Liver (tissue), 9 donors: ENCODE results near the gene PLEKHA7. TPM values are rescaled to one million over a fixed set of nuclear protein-coding genes. Genes with fewer than 3 reads are reported as not detected.

ENCODE experiments used
- DNase-seq: peaks from one replicate; pipeline ENCODE4 v3.0.0-alpha.2; 2017; ENCODE audit warnings: low spot score
- H3K27ac ChIP-seq, 2 donors: one replicate each; pipeline ENCODE4 v1.7.0; 2013; ENCODE audit warnings: inconsistent platforms in 2 of 2, low read length in 2 of 2, control low read depth in 1 of 2, low read depth in 1 of 2, mild to moderate bottlenecking in 1 of 2
- H3K27me3 ChIP-seq, 4 donors: one replicate each; pipeline versions ENCODE4 v1.6.1 to v1.7.0; 2013; ENCODE audit warnings: low read length in 3 of 4, inconsistent platforms in 1 of 4, mild to moderate bottlenecking in 1 of 4, moderate library complexity in 1 of 4; ENCODE audit not compliant: control insufficient read depth in 4 of 4, insufficient read depth in 4 of 4
- H3K36me3 ChIP-seq, 4 donors: one replicate each; pipeline versions ENCODE4 v1.6.1 to v1.7.0; 2013; ENCODE audit warnings: low read length in 3 of 4, mild to moderate bottlenecking in 3 of 4, low read depth in 1 of 4, moderate library complexity in 1 of 4; ENCODE audit not compliant: control insufficient read depth in 4 of 4, insufficient read depth in 3 of 4
- H3K4me1 ChIP-seq, 4 donors: one replicate each; pipeline versions ENCODE4 v1.6.1 to v1.7.0; 2013; ENCODE audit warnings: low read length in 3 of 4, mild to moderate bottlenecking in 3 of 4, moderate library complexity in 1 of 4; ENCODE audit not compliant: control insufficient read depth in 4 of 4, insufficient read depth in 4 of 4
- H3K4me3 ChIP-seq, 3 donors: one replicate each; pipeline versions ENCODE4 v1.6.1 to v1.7.0; 2013; ENCODE audit warnings: low read length in 3 of 3, control low read depth in 1 of 3, low read depth in 1 of 3, mild to moderate bottlenecking in 1 of 3
- H3K9ac ChIP-seq, 2 donors: one replicate each; pipeline ENCODE4 v1.7.0; 2013; ENCODE audit warnings: low read length in 2 of 2, mild to moderate bottlenecking in 2 of 2, moderate library complexity in 2 of 2, control low read depth in 1 of 2, low read depth in 1 of 2
- H3K9me3 ChIP-seq, 4 donors: one replicate each; pipeline versions ENCODE4 v1.6.1 to v1.7.0; 2013; ENCODE audit warnings: low read length in 3 of 4; ENCODE audit not compliant: control insufficient read depth in 4 of 4
- EGR1 ChIP-seq, 2 donors: IDR thresholded peaks; 2 replicates each; pipeline ENCODE4 v1.6.1; 2016 to 2018; ENCODE audit warnings: antibody characterized with exemption in 2 of 2, low read depth in 2 of 2
- FOXA1 ChIP-seq: IDR thresholded peaks from 2 replicates; pipeline ENCODE4 v1.6.1; 2016; ENCODE audit warnings: antibody characterized with exemption
- FOXA2 ChIP-seq: IDR thresholded peaks from 2 replicates; pipeline ENCODE4 v1.6.1; 2016; ENCODE audit warnings: antibody characterized with exemption
- GABPA ChIP-seq, 2 donors: IDR thresholded peaks in 1 of 2; conservative IDR thresholded peaks in 1 of 2; 2 replicates each; pipeline ENCODE4 v1.6.1; 2016; ENCODE audit warnings: antibody characterized with exemption in 2 of 2, mild to moderate bottlenecking in 1 of 2, moderate library complexity in 1 of 2
- HNF4G ChIP-seq: IDR thresholded peaks from 2 replicates; pipeline ENCODE4 v1.6.1; 2016; ENCODE audit warnings: antibody characterized with exemption
- NR2F2 ChIP-seq: IDR thresholded peaks from 2 replicates; pipeline ENCODE4 v1.6.1; 2016; ENCODE audit warnings: antibody characterized with exemption
- RAD21 ChIP-seq, 2 donors: IDR thresholded peaks; 2 replicates each; pipeline ENCODE4 v1.6.1; 2016; ENCODE audit warnings: antibody characterized with exemption in 2 of 2, mild to moderate bottlenecking in 2 of 2
- RXRA ChIP-seq, 2 donors: IDR thresholded peaks; 2 replicates each; pipeline ENCODE4 v1.6.1; 2017 to 2018; ENCODE audit warnings: antibody characterized with exemption in 2 of 2, mild to moderate bottlenecking in 1 of 2
- TAF1 ChIP-seq: conservative IDR thresholded peaks from 2 replicates; pipeline ENCODE4 v1.6.1; 2016; ENCODE audit warnings: antibody characterized with exemption, mild to moderate bottlenecking
- YY1 ChIP-seq: IDR thresholded peaks from 2 replicates; pipeline ENCODE4 v1.6.1; 2016; ENCODE audit warnings: antibody characterized with exemption, mild to moderate bottlenecking
- WGBS: extraction: QIAGEN DNeasy Blood & Tissue Kit; methylation state at CpG from one replicate; pipeline ENCODE4 v1.1.7; 2013; 5-methylcytosine and 5-hydroxymethylcytosine counted together
- polyA plus RNA-seq, 2 donors: library from polyadenylated mRNA; stranded (reverse) in 1 of 2; unstranded in 1 of 2; fragments of 200-250 nt in 1 of 2; fragments of >200 nt in 1 of 2; fragmentation: Nextera tagmentation in 1 of 2; extraction: Ambion mirVana in 1 of 2; gene quantifications; one replicate each; pipeline versions ENCODE4 v1.2.1 to v1.2.3, GENCODE V29; 2013 to 2015
- total RNA-seq, 2 donors: library from RNA; depleted of rRNA; stranded (reverse); fragments of >200 nt; gene quantifications; one replicate each; pipeline ENCODE4 v1.2.3, GENCODE V29; 2014
- TF ChIP-seq, protein P1 (sequence below): IDR thresholded peaks from 2 replicates; pipeline ENCODE4 v1.6.1; 2016; ENCODE audit warnings: antibody characterized with exemption, mild to moderate bottlenecking
- TF ChIP-seq, protein P2 (sequence below): IDR thresholded peaks from 2 replicates; pipeline ENCODE4 v1.6.1; 2016; ENCODE audit warnings: antibody characterized with exemption
- donor health status: healthy.
- donor health status: healthy.
- donor health status: healthy.
- donor health status: healthy.
- donor health status: healthy.

The PLEKHA7 gene
- total and polyA plus RNA-seq, 4 donors = 6.1 to 28.8 (median 8.5) TPM

DNA sequence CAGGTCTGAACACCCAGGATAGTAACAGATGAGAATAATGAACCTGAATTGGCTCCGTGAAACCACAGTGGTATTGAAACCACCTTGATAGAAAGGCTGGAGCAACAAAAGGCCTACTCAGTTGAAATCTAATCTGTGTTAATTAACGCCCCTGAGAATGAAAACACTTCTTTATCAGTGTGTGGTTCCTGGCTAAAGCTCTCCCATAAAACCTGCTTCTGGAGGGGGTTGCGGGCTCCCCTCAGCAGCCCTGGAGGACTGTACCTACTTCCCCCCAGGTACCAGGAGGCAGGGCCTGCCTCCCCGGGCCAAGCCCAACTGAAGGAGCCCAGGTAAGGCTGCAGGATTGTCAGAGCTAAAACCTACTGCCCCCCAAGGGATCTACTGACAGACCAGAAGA, 54.6 kb downstream of the PLEKHA7 start:
- H3K27me3 ChIP-seq = no peaks in the 10 kb centered on the region
- no peaks in the 10 kb centered on the region for H3K36me3 ChIP-seq
- no peak overlapping the region for H3K27ac ChIP-seq
- no peaks in the 10 kb centered on the region for H3K9me3 ChIP-seq
- H3K4me1 ChIP-seq = no peaks in the 10 kb centered on the region
- H3K4me3 ChIP-seq = no peak overlapping the region
- TF ChIP-seq EGR1 (IDR thresholded peaks at IDR 0.05; ENCODE audit: low read depth in 2 of 2) = no peak
- no peak for TF ChIP-seq YY1
- no peak for TF ChIP-seq NR2F2
- TF ChIP-seq RAD21 (IDR thresholded peaks at IDR 0.05) = no peak
- TF ChIP-seq TAF1 = no peak
- TF ChIP-seq HNF4G = no peak
- no peak for TF ChIP-seq FOXA1
- DNase-seq = no peak
- WGBS = 92% methylated on average over 4 of the region's 4 CpGs
- H3K9ac ChIP-seq = no peak overlapping the region

DNA sequence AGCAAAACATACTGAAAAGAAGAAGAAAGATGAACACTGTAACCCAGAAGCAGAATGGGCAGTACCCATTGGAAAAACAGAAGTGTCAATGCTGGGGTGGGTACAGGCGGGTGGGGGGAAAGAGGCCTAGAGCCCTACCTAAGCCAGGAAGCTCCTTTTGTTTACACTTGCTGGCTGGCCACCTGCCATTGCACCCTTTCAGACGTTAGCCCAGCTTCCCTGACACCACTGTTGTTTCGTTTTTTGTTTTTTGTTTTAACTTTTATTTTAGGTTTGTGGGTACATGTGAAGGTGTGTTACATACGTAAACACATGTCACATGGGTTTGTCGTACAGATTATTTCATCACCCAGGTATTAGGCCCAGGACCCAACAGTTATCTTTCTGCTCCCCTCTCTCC, 55.4 kb downstream of the PLEKHA7 start:
- H3K4me1 ChIP-seq = peaks cover 0 to under 1% (median 0%) of the 10 kb centered on the region in 4 donors
- TF ChIP-seq RXRA (IDR thresholded peaks at IDR 0.05) = no peak
- H3K27me3 ChIP-seq = no peaks in the 10 kb centered on the region
- no peaks in the 10 kb centered on the region for H3K36me3 ChIP-seq
- no peak for DNase-seq
- H3K9ac ChIP-seq = no peak overlapping the region
- H3K9me3 ChIP-seq = no peaks in the 10 kb centered on the region
- no peak overlapping the region for H3K27ac ChIP-seq
- H3K4me3 ChIP-seq = no peak overlapping the region
- 43% methylated on average over 5 of the region's 5 CpGs for WGBS

DNA sequence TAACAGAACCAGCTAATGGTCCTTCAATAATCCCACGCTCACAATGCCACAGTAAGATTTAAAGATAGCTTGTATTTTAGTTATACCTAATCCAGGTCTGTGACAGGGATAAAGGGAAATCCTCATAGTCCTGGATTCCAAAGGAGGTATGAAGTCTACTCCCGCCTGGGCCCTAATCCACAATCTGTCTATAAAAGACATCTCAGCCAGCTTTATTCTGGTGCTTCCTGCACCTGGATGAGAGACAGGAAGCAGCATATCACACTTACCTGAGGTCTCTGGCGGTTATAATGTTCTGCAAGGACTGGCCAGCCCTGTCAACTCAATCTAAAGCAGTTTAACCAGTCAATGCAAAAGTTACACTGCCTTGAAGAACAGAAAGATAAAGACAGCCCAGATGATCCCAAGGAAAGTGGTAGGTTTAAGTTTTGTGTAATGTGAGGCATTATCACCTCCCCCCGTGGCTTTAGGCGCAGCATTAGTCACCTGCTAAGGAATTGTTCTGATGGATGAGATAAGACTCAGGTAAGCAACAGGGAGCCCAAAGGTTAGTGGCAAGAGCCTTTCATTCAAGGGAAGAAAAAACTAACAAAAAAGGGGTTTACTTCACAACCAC, 57.6 kb downstream of the PLEKHA7 start:
- H3K27me3 ChIP-seq = no peaks in the 10 kb centered on the region
- H3K36me3 ChIP-seq = no peaks in the 10 kb centered on the region
- DNase-seq = no peak
- no peaks in the 10 kb centered on the region for H3K9me3 ChIP-seq
- WGBS = 87% methylated on average over 5 of the region's 5 CpGs
- H3K4me1 ChIP-seq = peaks cover 0 to 3% (median 0%) of the 10 kb centered on the region in 4 donors
- no peak overlapping the region for H3K27ac ChIP-seq
- H3K4me3 ChIP-seq = no peak overlapping the region
- TF ChIP-seq, protein P1, sequence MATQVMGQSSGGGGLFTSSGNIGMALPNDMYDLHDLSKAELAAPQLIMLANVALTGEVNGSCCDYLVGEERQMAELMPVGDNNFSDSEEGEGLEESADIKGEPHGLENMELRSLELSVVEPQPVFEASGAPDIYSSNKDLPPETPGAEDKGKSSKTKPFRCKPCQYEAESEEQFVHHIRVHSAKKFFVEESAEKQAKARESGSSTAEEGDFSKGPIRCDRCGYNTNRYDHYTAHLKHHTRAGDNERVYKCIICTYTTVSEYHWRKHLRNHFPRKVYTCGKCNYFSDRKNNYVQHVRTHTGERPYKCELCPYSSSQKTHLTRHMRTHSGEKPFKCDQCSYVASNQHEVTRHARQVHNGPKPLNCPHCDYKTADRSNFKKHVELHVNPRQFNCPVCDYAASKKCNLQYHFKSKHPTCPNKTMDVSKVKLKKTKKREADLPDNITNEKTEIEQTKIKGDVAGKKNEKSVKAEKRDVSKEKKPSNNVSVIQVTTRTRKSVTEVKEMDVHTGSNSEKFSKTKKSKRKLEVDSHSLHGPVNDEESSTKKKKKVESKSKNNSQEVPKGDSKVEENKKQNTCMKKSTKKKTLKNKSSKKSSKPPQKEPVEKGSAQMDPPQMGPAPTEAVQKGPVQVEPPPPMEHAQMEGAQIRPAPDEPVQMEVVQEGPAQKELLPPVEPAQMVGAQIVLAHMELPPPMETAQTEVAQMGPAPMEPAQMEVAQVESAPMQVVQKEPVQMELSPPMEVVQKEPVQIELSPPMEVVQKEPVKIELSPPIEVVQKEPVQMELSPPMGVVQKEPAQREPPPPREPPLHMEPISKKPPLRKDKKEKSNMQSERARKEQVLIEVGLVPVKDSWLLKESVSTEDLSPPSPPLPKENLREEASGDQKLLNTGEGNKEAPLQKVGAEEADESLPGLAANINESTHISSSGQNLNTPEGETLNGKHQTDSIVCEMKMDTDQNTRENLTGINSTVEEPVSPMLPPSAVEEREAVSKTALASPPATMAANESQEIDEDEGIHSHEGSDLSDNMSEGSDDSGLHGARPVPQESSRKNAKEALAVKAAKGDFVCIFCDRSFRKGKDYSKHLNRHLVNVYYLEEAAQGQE = no peak
- no peak for TF ChIP-seq FOXA2
- TF ChIP-seq FOXA1 = no peak
- TF ChIP-seq EGR1 (IDR thresholded peaks at IDR 0.05; ENCODE audit: low read depth in 2 of 2) = no peak
- TF ChIP-seq, protein P2, sequence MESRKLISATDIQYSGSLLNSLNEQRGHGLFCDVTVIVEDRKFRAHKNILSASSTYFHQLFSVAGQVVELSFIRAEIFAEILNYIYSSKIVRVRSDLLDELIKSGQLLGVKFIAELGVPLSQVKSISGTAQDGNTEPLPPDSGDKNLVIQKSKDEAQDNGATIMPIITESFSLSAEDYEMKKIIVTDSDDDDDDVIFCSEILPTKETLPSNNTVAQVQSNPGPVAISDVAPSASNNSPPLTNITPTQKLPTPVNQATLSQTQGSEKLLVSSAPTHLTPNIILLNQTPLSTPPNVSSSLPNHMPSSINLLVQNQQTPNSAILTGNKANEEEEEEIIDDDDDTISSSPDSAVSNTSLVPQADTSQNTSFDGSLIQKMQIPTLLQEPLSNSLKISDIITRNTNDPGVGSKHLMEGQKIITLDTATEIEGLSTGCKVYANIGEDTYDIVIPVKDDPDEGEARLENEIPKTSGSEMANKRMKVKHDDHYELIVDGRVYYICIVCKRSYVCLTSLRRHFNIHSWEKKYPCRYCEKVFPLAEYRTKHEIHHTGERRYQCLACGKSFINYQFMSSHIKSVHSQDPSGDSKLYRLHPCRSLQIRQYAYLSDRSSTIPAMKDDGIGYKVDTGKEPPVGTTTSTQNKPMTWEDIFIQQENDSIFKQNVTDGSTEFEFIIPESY = no peak
- no peak for TF ChIP-seq HNF4G
- no peak for TF ChIP-seq GABPA (IDR thresholded peaks at IDR 0.05 in 1 of 2, conservative IDR thresholded peaks at IDR 0.05 in 1 of 2)
- no peak for TF ChIP-seq RXRA (IDR thresholded peaks at IDR 0.05)
- H3K9ac ChIP-seq = no peak overlapping the region
